Measurements from ENCODE around the gene FBXO36. TPM values are rescaled to one million over a fixed set of nuclear protein-coding genes. Genes with fewer than 3 reads are reported as not detected.

The FBXO36 gene
- total and polyA plus RNA-seq, 2 of the 13 experiments (the other 11 are each of a cell fraction or from before 2014, with no cell fraction given) = 2.8 TPM

DNA sequence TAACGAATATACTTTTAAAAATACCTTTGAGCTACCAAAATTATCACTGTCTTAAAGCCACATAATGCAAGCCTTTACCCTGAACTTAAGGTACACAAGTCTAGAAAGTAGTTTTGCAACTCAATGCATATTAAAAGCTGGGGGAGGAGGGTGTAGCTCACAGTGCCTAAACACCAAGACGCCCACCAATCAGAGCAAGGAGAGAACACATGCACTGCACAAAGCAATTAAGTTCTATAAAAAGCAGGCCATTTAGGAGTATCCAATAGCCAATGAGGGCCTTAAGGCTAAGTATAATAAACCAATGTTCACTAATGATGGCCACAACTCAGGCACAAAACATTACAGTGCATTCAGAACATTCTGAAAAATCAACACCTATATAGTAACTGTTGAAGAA lies 16.7 kb upstream of the FBXO36 start (continued):
- TF ChIP-seq, protein P1, sequence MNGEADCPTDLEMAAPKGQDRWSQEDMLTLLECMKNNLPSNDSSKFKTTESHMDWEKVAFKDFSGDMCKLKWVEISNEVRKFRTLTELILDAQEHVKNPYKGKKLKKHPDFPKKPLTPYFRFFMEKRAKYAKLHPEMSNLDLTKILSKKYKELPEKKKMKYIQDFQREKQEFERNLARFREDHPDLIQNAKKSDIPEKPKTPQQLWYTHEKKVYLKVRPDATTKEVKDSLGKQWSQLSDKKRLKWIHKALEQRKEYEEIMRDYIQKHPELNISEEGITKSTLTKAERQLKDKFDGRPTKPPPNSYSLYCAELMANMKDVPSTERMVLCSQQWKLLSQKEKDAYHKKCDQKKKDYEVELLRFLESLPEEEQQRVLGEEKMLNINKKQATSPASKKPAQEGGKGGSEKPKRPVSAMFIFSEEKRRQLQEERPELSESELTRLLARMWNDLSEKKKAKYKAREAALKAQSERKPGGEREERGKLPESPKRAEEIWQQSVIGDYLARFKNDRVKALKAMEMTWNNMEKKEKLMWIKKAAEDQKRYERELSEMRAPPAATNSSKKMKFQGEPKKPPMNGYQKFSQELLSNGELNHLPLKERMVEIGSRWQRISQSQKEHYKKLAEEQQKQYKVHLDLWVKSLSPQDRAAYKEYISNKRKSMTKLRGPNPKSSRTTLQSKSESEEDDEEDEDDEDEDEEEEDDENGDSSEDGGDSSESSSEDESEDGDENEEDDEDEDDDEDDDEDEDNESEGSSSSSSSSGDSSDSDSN (CRISPR knock-in tag; IDR thresholded peaks at IDR 0.05) = no peak
- TF ChIP-seq, protein P2, sequence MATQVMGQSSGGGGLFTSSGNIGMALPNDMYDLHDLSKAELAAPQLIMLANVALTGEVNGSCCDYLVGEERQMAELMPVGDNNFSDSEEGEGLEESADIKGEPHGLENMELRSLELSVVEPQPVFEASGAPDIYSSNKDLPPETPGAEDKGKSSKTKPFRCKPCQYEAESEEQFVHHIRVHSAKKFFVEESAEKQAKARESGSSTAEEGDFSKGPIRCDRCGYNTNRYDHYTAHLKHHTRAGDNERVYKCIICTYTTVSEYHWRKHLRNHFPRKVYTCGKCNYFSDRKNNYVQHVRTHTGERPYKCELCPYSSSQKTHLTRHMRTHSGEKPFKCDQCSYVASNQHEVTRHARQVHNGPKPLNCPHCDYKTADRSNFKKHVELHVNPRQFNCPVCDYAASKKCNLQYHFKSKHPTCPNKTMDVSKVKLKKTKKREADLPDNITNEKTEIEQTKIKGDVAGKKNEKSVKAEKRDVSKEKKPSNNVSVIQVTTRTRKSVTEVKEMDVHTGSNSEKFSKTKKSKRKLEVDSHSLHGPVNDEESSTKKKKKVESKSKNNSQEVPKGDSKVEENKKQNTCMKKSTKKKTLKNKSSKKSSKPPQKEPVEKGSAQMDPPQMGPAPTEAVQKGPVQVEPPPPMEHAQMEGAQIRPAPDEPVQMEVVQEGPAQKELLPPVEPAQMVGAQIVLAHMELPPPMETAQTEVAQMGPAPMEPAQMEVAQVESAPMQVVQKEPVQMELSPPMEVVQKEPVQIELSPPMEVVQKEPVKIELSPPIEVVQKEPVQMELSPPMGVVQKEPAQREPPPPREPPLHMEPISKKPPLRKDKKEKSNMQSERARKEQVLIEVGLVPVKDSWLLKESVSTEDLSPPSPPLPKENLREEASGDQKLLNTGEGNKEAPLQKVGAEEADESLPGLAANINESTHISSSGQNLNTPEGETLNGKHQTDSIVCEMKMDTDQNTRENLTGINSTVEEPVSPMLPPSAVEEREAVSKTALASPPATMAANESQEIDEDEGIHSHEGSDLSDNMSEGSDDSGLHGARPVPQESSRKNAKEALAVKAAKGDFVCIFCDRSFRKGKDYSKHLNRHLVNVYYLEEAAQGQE (IDR thresholded peaks at IDR 0.05; ENCODE audit: borderline replicate concordance in 1 of 2, low read depth in 1 of 2, low read length in 2 of 2) = no peak
- no peak for TF ChIP-seq POLR2G (IDR thresholded peaks at IDR 0.05; ENCODE audit: low read depth, low read length)
- no peak for TF ChIP-seq ZNF549 (CRISPR knock-in tag; IDR thresholded peaks at IDR 0.05)
- no peak for TF ChIP-seq RARA (CRISPR knock-in tag; IDR thresholded peaks at IDR 0.05)
- no peak for TF ChIP-seq TBX2 (CRISPR knock-in tag; IDR thresholded peaks at IDR 0.05; ENCODE audit: borderline replicate concordance)
- no peak for TF ChIP-seq ZNF136 (CRISPR knock-in tag; IDR thresholded peaks at IDR 0.05; ENCODE audit: low read depth)
- TF ChIP-seq ZNF468 (CRISPR knock-in tag; IDR thresholded peaks at IDR 0.05) = no peak
- TF ChIP-seq ZNF589 (CRISPR knock-in tag; conservative IDR thresholded peaks at IDR 0.05) = no peak

Measured in HepG2 (cell line).